ENCODE data around the gene CBLB.
"Not testable (repeated sequence)": the region's sequence is repeated elsewhere in the genome, so short reads cannot be mapped to it uniquely, and the experiment has no call there.

The CBLB gene

GRCh38 chr3:105755121-105755886 is 113.5 kb downstream of the CBLB start:
- DNase-seq (ENCODE audit: low read depth in 2 of 2), result no peak

- peak in 1 of 2 donors; percentile 23 for DNase-seq (ENCODE audit: low read depth in 2 of 2)
Measured at GRCh38 chr3:105752791-105753415, 115.9 kb downstream of the CBLB start.

- no peak for DNase-seq (ENCODE audit: low read depth in 2 of 2)
Measured at GRCh38 chr3:105747696-105748095, 121.1 kb downstream of the CBLB start.

- DNase-seq (ENCODE audit: low read depth in 2 of 2), result no peak
Measured at GRCh38 chr3:105747060-105747541, 121.7 kb downstream of the CBLB start.

- no peak for DNase-seq (ENCODE audit: low read depth in 2 of 2)
Measured at GRCh38 chr3:105746231-105746996, 122.4 kb downstream of the CBLB start.

GRCh38 chr3:105745046-105745445 is 123.8 kb downstream of the CBLB start:
- DNase-seq (ENCODE audit: low read depth in 2 of 2), result no peak

- no peak for DNase-seq (ENCODE audit: low read depth in 2 of 2)
Measured at GRCh38 chr3:105744202-105744601, 124.6 kb downstream of the CBLB start.

GRCh38 chr3:105733356-105733755 is 135.5 kb downstream of the CBLB start:
- DNase-seq (ENCODE audit: low read depth in 2 of 2), result no peak

- DNase-seq (ENCODE audit: low read depth in 2 of 2), result no peak
Measured at GRCh38 chr3:105731686-105732085, 137.1 kb downstream of the CBLB start.

- DNase-seq (ENCODE audit: low read depth in 2 of 2), result no peak
Measured at GRCh38 chr3:105730801-105731354, 137.9 kb downstream of the CBLB start.

GRCh38 chr3:105729667-105730066 is 139.1 kb downstream of the CBLB start:
- no peak for DNase-seq (ENCODE audit: low read depth in 2 of 2)

- DNase-seq (ENCODE audit: low read depth in 2 of 2), result no peak
Measured at GRCh38 chr3:105728771-105729312, 140.0 kb downstream of the CBLB start.

GRCh38 chr3:105727036-105727435 is 141.8 kb downstream of the CBLB start:
- not testable (repeated sequence) for DNase-seq (ENCODE audit: low read depth in 2 of 2)

- DNase-seq (ENCODE audit: low read depth in 2 of 2), result no peak
Measured at GRCh38 chr3:105722943-105723556, 145.8 kb downstream of the CBLB start.

GRCh38 chr3:105719791-105720190 is 149.0 kb downstream of the CBLB start:
- DNase-seq (ENCODE audit: low read depth in 2 of 2), result no peak

- DNase-seq (ENCODE audit: low read depth in 2 of 2), result no peak
Measured at GRCh38 chr3:105715372-105715771, 153.4 kb downstream of the CBLB start.

GRCh38 chr3:105714453-105714852 is 154.4 kb downstream of the CBLB start:
- DNase-seq (ENCODE audit: low read depth in 2 of 2), result no peak

GRCh38 chr3:105708980-105709379 is 159.8 kb downstream of the CBLB start:
- no peak for DNase-seq (ENCODE audit: low read depth in 2 of 2)

- no peak for DNase-seq (ENCODE audit: low read depth in 2 of 2)
Measured at GRCh38 chr3:105707009-105707408, 161.8 kb downstream of the CBLB start.

GRCh38 chr3:105704726-105705410 is 163.9 kb downstream of the CBLB start:
- no peak for DNase-seq (ENCODE audit: low read depth in 2 of 2)

GRCh38 chr3:105700575-105700974 is 168.2 kb downstream of the CBLB start:
- DNase-seq (ENCODE audit: low read depth in 2 of 2), result peak in 1 of 2 donors; percentile 7
